ENCODE results near the gene ARFRP1. TPM values are rescaled to one million over a fixed set of nuclear protein-coding genes. Genes with fewer than 3 reads are reported as not detected.

The ARFRP1 gene
- total RNA-seq, 1 donor from 2014 or later, result 47.3 TPM

DNA sequence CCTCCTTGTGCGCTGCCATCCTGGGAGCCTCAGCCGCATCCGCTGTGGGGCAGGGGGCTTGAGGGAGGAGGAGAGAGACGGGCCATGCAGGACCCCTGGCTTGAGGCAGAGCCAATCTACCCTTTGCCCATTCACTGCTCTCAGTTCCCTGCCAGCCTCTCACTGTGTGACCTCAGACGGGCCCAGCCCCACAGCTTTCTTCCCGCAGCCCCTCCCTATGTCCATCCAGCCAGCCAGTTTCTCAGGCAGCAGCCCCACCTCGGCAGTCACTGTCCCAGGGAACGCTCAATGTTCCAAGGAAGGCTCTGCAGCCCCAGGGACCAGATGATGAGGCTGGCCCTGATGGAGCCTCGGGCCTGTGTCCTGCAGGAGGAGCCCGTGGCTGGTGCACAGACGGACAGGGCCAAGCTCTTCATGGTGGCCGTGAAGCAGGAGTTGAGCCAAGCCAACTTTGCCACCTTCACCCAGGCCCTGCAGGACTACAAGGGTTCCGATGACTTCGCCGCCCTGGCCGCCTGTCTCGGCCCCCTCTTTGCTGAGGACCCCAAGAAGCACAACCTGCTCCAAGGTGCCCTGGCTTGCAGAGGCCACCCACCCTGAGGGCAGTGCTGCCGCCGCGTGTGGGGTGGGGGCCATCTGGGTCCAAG lies 15.2 kb downstream of the ARFRP1 start:
- DNase-seq (ENCODE audit: low spot score), result no peak

DNA sequence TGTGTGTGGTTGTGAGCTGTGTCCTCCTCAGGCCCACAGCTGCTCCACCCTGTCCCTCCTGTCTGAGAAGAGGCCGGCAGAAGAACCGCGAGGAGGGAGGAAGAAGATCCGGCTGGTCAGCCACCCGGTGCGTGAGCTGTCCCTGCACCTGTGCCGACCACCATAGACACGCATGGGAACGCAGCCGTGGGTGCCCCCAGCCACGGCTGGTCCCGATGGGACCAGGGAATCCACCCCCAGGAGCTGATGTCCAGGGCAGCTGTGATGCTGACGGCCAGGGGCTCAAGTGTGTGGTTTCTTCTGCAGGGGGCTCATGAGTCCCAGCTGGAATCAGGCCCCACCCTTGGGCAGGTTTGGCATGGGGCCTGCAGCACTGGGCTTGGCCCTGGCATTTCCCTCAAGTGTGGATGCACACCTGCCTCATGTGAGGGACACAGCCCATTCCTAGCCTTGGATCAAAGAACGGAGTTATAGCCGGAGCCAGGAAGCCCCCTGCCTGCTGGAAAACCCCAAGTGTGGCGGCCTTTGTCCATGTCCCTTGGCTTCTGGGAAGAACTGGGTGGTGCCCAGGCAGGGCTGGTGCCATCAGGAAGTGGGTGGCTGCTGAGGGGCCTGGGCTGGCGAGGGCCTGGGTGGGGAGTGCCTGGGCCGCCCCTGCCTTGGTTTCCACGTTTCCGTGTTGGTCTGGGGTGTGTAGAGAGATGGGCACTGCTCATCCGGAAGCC lies 15.9 kb downstream of the ARFRP1 start:
- no peak for DNase-seq (ENCODE audit: low spot score)

DNA sequence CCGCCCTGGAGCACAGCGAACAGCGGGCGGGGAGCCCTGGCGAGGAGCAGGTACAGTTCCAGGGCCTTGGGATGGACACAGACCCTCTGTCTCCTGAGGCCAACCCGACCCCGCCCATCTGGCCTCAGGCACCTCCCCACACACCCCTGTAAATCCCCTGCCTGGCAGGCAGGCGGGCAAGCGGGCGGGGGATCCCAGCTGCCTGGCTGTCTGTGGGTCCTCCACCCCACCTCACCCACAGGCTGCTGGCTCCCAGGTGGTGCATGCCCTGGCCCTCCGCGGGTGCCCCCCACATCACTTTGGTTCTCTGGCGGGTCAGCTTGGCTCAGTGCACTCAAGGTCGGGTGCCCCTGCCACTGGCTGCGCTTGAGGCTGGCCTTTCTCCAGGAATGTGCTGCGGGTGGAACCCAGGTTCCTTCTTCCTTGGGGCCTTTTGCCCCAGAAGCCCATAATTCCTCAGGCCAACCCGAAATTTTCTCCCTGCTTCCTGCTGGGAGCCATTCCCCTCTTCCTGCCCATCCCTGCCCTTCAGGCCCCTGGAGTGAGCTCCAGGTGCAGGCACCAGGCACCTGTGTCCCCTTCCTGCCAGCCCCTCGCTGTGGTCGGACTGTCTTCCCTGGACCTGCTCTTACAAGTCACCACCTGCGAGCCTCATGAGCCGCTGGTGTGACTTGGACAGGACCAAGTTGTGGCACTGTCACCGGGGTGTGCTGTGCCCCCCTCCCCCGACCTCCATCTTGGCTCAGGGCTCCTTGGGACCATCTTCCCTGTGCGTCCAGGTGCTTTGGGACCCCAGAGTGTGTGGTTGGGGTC lies 16.7 kb downstream of the ARFRP1 start:
- no peak for DNase-seq (ENCODE audit: low spot score)

DNA sequence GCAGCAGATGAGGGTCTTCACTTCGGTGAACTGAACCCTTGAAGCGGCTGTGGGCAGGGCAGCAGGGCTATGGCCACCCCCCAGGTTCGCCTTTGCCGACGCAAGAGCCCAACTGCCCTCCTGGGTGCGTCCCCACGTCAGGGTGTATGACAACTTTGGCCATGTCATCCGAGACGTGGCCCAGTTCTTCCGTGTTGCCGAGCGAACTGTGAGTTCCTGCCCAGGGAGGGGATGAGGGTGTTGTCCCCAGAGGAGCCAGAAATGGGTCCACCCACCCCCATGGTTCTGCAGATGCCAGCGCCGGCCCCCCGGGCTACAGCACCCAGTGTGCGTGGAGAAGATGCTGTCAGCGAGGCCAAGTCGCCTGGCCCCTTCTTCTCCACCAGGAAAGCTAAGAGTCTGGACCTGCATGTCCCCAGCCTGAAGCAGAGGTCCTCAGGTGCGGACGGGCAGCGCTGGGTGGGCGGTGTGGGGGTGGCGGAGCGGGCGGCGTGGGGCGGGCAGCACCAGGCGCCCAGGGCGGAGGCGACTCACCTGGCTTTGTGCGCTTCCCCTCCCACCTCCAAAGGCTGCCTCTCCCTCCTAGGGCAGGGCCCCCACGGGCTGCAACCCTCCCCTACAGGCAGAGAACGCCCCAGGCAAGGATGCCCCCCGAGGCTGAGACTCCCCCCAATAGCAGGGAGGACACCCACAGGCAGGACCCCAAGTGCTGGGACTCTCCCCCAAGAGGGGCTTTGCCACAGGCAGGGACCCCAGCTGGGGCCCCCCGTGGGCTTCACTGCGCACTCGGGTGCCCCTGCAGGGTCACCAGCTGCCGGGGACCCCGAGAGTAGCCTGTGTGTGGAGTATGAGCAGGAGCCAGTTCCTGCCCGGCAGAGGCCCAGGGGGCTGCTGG lies 17.5 kb downstream of the ARFRP1 start:
- no peak for DNase-seq (ENCODE audit: low spot score)

DNA sequence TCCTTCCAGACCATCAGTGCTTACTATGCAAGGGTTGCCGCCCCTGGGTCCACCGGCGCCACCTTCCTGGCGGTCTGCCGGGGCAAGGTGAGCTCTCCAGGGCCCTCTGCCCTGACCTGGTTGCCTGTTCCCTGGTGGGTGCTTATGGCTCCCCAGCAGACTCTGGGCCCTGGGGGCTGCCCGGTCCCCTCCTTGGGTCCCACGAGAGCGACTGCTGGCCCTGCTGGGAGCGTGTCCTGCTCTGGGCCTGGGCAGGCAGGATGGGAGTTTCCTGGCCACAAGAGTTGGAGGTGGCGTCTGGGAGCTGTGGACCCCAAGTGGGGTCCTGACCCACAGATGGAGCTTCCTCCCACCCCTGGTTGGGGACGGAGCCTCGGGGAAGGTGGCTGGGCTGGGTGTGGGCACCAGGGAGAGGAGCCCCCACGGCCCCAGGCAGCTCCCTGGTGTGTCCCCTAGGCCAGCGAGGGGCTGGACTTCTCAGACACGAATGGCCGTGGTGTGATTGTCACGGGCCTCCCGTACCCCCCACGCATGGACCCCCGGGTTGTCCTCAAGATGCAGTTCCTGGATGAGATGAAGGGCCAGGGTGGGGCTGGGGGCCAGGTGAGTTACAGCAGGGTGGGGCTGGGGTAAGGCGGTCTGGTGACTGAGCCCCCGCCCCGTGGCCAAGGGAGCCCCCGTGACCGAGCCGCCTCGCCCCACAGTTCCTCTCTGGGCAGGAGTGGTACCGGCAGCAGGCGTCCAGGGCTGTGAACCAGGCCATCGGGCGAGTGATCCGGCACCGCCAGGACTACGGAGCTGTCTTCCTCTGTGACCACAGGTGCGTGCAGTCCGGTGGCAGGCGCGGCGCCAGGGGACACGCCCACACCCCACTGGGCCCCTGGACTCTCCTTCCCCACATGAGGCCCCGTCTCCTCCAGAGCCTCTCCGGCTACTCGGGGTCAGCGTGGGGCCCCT lies 18.5 kb downstream of the ARFRP1 start:
- DNase-seq (ENCODE audit: low spot score), result no peak

DNA sequence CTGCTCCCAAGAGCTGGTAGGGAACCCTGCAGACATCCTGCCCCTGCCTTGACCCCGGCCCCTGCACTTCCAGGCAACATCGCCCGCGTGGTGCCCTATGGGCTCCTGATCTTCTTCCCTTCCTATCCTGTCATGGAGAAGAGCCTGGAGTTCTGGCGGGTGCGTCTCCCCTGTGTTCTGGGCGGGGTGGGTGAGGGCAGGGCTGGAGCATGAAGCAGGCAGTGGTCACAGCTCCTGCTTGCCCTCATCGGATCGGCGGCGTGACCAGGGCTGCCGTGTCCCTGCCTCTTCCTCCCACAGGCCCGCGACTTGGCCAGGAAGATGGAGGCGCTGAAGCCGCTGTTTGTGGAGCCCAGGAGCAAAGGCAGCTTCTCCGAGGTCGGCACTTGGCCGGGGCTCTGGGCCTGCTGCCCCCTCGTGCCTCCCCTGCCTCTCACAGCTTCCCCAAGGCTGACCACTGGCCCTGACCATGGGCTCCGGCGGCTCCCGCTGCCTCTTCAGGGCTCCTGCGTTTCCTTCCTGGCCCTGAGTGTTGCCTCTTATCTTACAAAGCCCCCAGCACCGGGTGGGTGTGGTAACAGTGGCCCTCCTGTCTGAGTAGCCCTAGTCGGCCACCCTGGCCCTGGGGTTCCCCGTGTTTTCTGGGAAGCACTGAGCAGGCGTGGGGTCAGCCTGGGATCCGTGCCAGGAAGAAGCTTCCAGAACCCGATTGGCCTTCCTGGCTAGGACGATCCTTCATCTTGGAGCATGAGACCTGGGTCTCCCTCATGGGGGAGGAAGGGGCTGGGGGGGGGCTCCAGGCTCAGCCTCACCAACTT lies 19.3 kb downstream of the ARFRP1 start:
- DNase-seq (ENCODE audit: low spot score), result no peak

DNA sequence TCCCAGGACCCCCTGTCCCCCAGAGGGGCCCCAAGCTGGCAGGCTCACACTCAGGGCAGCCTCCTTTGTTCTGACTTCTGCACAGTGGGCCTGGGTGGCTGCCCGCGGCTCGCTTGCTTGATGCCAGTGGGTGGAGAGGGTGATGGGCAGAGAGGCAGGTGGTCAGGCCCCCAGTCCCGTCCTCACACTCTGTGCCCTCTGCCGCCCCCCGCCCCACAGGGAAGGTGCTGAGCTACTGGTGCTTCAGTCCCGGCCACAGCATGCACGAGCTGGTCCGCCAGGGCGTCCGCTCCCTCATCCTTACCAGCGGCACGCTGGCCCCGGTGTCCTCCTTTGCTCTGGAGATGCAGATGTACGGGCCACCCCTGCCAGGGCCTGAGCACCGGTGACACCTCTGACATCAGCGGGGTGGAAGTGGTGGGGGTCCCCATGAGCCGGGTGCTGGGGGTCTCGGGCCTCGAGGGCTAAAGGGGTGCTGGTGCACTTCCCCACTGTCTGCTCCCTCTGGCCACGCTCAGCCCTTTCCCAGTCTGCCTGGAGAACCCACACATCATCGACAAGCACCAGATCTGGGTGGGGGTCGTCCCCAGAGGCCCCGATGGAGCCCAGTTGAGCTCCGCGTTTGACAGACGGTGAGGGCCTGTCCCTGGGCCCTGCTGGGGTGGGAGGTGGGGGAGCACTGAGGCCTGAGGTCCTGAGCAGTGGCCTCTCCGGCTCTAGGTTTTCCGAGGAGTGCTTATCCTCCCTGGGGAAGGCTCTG lies 20.2 kb downstream of the ARFRP1 start:
- DNase-seq (ENCODE audit: low spot score), result no peak

DNA sequence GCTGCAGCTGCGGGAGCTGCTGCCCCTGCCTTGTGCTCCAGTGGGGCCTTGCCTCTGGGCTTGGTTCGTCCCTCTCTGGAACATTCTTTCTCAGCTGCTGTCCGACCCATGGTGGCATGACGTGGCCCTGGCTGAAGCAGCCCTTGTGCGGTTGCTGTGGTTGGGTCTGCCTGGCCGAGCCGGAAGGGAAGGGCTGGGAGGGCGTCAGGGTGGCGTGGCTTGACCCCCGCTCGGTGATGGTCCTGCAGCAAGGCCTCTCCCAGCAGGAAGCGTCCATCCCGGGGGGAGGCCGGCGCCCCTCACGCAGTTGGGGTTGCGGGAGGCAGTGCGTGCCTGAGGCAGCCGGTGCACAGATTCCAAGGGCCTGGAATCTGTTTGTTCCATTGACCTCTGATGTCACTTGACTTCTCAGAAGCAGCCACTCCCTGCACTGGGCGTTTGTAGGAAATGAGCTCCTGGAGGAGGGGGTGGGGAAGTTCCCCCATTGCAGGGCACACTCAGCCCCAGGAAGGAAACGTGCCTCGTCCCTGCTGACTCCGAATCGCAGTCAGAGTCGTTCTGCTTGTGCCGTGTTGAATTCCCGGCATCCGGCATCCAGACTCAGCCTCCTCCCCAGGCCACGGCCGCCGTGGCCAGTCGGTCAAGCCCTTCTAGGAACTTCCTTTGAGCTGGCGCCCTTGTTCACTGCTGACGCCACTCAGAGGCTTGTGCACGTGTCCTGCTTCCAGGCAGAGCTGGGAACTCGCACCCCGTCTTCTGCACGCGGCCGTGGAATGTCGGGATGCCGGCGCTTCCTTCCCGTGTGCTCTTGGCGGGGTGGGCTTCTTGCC lies 21.1 kb downstream of the ARFRP1 start:
- DNase-seq (ENCODE audit: low spot score), result peak; percentile 94

DNA sequence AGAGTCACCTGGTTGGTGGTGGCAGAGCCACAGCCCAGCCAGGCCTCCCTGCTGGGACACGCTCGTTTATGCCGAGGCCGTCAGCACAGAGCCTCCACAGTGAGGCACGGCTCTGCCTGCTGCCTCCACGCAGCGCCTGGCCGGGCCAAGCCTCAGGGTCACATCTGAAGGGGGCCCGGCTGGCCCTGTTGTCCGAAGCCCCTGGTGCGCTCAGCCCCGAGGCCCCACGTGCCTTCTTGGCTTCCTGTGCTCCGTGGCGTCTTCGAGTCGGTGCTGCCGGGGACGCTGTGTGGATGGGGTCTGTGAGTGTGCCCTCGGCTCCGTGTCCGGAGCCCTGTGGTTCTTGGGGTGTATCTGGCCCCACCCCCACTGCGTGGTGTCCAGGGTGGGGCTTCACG lies 21.7 kb downstream of the ARFRP1 start:
- no peak for DNase-seq (ENCODE audit: low spot score)

DNA sequence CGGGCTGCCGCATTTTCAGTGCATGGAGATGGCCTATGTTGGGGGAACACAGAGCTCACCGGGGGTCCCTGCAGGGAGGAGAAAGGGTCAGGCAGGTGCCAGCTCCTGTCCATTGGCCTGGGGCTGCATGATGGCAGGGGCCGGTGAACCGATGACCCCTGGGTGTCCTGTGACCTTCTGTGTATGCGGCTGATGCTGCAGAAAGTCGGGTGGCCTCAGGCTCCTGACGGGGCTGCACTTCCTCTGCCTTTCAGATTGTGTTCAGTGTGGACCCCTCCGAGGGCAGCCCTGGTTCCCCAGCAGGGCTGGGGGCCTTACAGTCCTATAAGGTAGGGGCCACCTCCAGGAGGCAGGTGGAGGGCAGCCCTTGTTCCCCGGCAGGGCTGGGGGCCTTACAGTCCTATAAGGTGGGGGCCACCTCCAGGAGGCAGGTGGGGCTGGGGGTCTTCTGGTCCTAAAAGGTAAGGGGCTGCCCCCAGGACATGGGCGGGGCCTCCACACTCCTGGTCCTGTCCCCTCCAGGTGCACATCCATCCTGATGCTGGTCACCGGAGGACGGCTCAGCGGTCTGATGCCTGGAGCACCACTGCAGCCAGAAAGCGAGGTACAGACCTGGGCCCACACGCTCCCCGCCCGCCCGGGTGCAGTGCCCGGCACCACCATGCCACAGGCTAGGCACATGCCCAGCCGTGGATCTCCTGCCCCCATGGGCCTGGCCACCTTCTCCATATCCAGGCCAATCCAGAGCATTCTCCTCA lies 22.3 kb downstream of the ARFRP1 start:
- DNase-seq (ENCODE audit: low spot score), result no peak

DNA sequence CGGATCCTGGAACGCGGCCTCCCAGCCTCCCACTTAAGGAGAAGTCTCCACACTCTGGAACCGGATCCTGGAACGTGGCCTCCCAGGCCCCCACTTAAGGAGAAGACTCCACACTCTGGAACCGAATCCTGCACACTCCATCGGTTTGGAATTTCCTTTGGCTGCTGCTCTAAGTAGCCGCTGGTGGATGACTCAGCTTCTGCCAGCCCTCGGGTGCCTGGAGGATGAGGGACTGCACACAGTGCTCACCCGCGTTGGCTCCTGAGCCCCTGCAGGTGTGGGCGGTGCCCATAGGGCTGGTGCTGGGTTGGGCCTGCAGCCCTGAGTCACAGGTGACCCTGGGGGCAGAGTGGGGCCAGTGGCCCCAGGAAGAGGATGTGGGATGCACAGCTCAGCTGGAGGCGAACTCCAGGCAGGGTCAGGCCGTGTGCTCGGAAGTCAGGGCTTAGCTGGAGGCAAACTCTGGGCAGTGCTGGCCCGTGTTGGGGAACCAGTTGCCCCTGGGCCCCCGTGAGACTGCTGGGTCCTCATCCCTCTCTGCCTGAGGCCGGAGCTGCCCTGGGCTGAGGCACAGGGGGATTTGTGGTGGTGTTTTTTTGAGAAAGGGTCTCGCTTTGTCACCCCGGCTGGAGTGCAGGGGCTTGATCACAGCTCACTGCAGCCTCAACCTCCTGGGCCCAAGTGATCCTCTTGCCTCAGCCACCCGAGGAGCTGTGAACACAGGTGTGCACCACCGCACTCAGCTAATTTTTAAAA lies 25.2 kb downstream of the ARFRP1 start:
- DNase-seq (ENCODE audit: low spot score), result no peak

DNA sequence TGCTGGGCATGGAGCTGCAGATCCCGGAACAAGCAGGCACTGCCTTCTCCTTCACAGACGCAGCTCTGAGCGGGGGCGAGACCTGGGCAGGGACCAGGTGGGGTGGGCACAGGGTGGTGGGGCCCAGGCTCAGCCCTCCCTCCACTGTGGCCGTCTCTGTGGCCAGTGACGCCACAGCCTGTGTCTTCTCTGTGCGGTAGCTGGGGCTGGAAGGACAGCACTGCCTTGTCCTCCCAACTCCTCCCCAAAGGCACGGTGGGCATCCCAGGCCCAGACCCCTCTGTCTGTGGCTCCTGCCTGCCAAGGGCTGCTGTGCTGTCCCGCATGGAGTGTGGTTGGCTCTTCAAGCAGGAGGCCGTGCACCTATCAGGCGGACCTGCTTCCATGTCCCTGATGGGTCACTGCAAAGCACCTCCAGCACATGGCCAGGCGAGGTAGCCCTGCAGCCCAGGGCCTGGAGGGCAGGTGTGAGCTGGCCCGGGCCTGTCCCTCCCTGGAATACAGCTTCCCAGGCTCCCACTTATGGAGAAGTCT lies 26.1 kb downstream of the ARFRP1 start:
- DNase-seq (ENCODE audit: low spot score), result no peak

DNA sequence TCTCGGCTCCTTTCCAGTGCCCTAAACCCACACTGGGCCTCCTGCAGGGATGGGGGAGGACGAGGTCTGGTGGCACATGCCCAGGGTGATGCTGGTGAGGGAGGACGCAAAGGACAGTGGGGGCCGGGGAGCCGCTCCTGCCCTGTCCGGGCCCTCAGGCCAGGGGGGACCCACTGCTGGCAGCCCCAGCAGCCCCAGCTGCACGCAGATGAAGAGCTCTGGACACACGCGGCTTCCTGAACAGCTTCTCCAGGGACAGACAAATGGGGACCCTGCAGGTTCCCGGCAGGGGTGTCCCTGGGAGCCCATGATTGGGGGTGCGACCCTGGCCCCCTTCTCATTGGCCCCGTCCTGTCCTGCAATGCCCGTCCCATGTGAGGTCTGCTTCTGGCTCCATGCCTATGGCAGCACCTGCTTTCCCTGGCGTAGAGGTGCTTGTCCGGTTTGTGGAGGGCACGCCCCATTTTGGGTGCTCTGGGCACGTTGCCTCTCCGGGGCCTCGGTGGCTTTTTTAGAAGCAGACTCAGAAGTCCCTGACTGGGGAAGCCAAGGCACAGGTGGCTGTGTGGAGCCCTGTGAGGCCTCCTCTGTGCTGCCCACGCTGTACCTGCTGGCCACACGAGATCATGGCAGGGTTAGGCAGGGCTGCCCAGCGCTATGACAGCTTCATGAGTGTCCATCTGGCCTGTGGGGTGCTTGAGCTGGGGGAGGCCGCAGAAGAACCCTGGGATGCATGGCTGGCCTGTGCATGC lies 26.7 kb downstream of the ARFRP1 start:
- no peak for DNase-seq (ENCODE audit: low spot score)

DNA sequence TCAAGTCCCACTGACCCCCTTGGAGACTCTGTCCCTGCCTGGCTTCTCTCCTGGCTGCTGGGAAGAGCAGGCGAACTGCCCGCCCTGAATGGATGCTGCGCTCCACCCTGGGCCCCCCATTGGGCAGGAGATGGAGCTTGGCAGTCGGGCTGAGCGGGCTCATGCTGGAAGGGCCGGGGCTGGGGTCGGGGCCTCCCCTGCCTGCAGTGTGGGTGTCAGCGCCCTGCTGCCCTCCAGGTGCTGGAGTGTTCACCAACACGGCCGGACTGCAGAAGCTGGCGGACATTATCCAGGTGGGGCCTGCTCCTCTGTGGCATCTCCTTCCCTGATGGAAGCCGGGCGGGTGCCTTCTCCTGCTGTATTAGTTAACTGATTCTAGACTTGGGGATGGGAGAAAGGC lies 27.3 kb downstream of the ARFRP1 start:
- no peak for DNase-seq (ENCODE audit: low spot score)

DNA sequence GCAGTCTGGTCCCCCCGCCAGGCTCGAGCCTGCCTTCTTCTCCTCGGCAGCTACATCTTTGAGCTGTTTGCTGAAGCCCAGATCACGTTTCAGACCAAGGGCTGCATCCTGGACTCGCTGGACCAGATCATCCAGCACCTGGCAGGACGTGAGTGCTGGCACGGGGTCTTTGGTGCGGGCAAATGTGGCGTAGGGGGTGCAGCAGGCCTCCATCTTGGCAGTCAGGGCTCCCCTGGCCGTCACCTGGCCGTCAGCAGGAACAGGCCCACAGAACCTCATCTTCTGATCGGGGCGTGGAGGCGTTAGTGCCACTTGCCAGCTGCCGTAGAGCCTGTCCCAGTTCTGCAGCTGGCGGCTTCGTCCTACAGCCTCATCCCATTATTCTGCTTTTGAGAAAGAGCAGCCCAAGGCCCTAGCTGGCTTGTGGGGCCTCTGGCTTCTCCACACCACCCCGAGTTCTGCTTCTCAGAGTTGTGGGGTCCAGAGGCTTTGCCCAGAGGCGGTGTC lies 27.9 kb downstream of the ARFRP1 start:
- DNase-seq (ENCODE audit: low spot score), result no peak
